Kidney (tissue), 14 donors: ENCODE measurements around the gene PPP2R1B. TPM values are rescaled to one million over a fixed set of nuclear protein-coding genes. Genes with fewer than 3 reads are reported as not detected.
A peak's percentile ranks its signal among the peaks of the same experiment; 100 is the strongest.

ENCODE experiments used
- DNase-seq, 5 donors: peaks; one replicate each; pipeline ENCODE4 v3.0.0-alpha.2; 2013 to 2020
- FAIRE-seq: peaks from 2 replicates; lab custom pipeline; 2012; peaks lifted over from hg19 to GRCh38; lab: Jason Lieb, UNC
- H3K27ac ChIP-seq, 2 donors: one replicate each; pipeline ENCODE4 v1.7.0; 2013; ENCODE audit warnings: low read depth in 2 of 2, low read length in 2 of 2, inconsistent platforms in 1 of 2
- H3K27me3 ChIP-seq: one replicate; pipeline ENCODE4 v1.7.1; 2013; ENCODE audit warnings: low read length, inconsistent platforms; ENCODE audit not compliant: control insufficient read depth, insufficient read depth
- H3K36me3 ChIP-seq, 3 donors: one replicate each; pipeline versions ENCODE4 v1.7.0 to v1.7.1; 2013; ENCODE audit warnings: low read length in 3 of 3, control low read depth in 1 of 3, inconsistent platforms in 1 of 3; ENCODE audit not compliant: insufficient read depth in 3 of 3, control insufficient read depth in 2 of 3
- H3K4me1 ChIP-seq, 3 donors: one replicate each; pipeline versions ENCODE4 v1.7.0 to v1.7.1; 2013; ENCODE audit warnings: low read length in 3 of 3, inconsistent platforms in 1 of 3, low read depth in 1 of 3; ENCODE audit not compliant: control insufficient read depth in 2 of 3, insufficient read depth in 2 of 3
- H3K4me3 ChIP-seq, 3 donors: one replicate each; pipeline versions ENCODE4 v1.7.0 to v1.8.1; 2013; ENCODE audit warnings: low read length in 3 of 3, control low read depth in 1 of 3, inconsistent platforms in 1 of 3
- H3K9ac ChIP-seq, 3 donors: one replicate each; pipeline versions ENCODE4 v1.7.0 to v1.7.1; 2013; ENCODE audit warnings: low read length in 3 of 3, control low read depth in 1 of 3, inconsistent platforms in 1 of 3
- H3K9me3 ChIP-seq, 3 donors: one replicate each; pipeline versions ENCODE4 v1.7.0 to v1.7.1; 2013; ENCODE audit warnings: low read length in 3 of 3, control low read depth in 1 of 3, inconsistent platforms in 1 of 3; ENCODE audit not compliant: control insufficient read depth in 2 of 3, insufficient read depth in 1 of 3
- CTCF ChIP-seq: IDR thresholded peaks from 3 replicates; pipeline ENCODE4 v1.5.1; 2012; ENCODE audit warnings: mild to moderate bottlenecking, moderate library complexity, borderline replicate concordance; ENCODE audit not compliant: insufficient read depth; ENCODE audit errors: extremely low read depth
- intact Hi-C: fragments of 100-400 bp; cut with DNase I; formaldehyde crosslinking; loops from one replicate; pipeline ENCODE4 v1.11.1; 2022
- polyA plus RNA-seq: library from polyadenylated mRNA; stranded (reverse); fragments of 350-450 nt; fragmentation: Illumina TruSeq; extraction: RNeasy Lipid Tissue Mini Kit (QIAGEN cat#74804); gene quantifications from one replicate; pipeline ENCODE4 v1.2.3, GENCODE V29; 2014; ENCODE audit warnings: low read depth, low replicate concordance; ENCODE audit not compliant: insufficient read depth
- total RNA-seq: library from RNA; stranded (reverse); fragmentation: NEBNext Ultra II Directional; extraction: Animal tissue kit (Norgen Biotek cat#: 25700); gene quantifications from one replicate; pipeline ENCODE4 v1.2.1, GENCODE V29; 2021
- donor health status: control.
- donor health status: control.
- donor health status: control.
- donor health status: control.
- donor health status: control.
- donor health status: DM: yes; HTN: yes; CAD: no.
- donor health status: Normal renal cell carcinoma (clear cell type).

PPP2R1B gene
- total and polyA plus RNA-seq, 2 donors from 2014 or later, result 11.7 to 35.5 TPM

DNA sequence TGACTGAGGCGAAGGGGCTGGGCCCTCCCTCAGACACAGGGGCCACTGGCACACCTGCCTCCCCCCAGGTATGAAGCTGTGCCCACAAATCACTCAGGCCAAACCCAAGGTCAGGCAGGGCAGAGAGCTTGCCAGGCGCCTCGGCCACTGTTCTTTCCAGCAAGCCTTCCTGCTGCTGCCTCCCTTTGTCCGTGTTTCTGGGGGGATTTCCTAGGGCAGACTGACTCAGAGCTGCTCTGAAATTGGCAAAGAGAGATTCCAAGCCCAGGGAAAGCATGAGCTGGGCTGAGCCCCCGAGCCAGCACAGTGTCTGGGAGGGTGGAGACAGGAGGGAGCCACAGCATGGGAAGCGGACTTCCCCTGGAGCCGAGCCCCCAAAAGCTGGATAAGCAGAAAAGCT, 33.2 kb downstream of the PPP2R1B start:
- Histone ChIP-seq H3K9ac (peak overlapping the region in 2 of 3 donors; percentile 20 to 53), H3K4me1 (peaks cover 17 to 76% (median 63%) of the 10 kb centered on the region in 3 donors), H3K27ac (peak overlapping the region; percentile 97 to 98), H3K9me3 (no peaks in the 10 kb centered on the region), H3K4me3 (no peak overlapping the region), H3K36me3 (no peaks in the 10 kb centered on the region), H3K27me3 (no peaks in the 10 kb centered on the region)
- intact Hi-C loops, result no loop called here
- TF ChIP-seq CTCF, result no peak
- DNase-seq (peak in 2 of 5 donors; percentile 24 to 78), FAIRE-seq (no peak)

DNA sequence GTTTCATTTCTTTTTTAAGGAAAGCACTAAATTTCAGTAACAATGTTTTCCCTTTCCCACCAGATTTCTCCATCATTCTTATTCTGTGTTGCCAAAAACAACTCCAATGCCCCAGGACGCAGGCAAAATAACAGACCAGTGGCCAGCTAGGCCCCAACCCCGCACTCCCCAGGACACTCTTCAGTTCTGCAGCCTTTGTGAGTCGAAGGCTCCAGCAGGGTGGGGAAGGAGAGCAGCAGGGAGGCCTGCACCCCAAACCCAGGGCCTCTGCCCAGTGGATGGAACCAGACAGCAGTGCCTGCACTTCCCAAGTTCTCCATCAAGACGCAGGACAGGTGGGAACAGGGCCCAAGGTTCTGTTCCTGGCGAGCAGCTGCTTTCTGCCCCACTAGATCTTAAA, 34.4 kb downstream of the PPP2R1B start:
- no peak for FAIRE-seq
- H3K4me1 ChIP-seq, result peaks cover 17 to 64% (median 51%) of the 10 kb centered on the region in 3 donors
- intact Hi-C loops, result no loop called here

DNA sequence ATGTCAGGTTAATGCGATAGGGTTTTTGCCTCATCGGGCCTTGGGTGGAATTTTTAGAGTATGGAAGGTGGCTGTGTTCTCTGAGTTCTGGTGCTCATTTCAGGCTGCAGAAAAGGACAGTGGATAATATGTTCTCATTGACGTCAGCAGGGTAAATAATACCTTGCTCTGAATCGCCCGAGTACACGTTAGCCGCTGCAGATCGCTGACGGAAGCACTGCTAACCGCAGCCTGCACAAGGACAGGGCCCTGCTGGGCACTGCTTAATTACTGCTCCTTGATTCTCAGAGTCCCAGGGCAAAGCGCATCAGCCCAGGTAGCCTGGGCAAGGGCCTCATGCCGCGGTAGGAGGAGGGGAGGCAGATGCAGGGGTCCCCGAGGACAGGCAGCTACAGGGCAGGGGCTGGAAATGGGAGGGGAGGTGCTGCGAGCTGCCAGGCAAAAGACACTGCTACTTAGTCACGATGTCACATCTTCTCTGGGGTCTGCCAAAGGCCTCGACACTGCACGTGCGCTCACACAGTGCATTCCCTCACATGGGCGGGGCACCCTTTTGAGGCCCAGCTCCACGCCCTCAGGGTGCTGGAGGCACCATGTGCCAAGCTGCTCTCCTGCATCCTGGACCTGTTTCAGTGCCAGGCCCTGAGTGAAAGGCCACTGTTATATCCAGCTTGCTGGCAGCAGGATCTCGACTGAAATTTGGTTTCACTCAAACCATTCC, 35.2 kb downstream of the PPP2R1B start:
- TF ChIP-seq CTCF, result no peak
- no peak for FAIRE-seq
- H3K27me3 ChIP-seq, result no peaks in the 10 kb centered on the region
- H3K9me3 ChIP-seq, result no peaks in the 10 kb centered on the region
- H3K27ac ChIP-seq, result peak overlapping the region; percentile 68 to 98
- DNase-seq, result peak; percentile 72 to 84 (median 74)
- peaks cover 0 to 12% (median 8%) of the 10 kb centered on the region in 3 donors for H3K36me3 ChIP-seq
- intact Hi-C loops, result no loop called here
- H3K9ac ChIP-seq, result peak overlapping the region in 1 of 3 donors; percentile 21
- no peak overlapping the region for H3K4me3 ChIP-seq
- H3K4me1 ChIP-seq, result peaks cover 12 to 56% (median 43%) of the 10 kb centered on the region in 3 donors

More for the DNA sequence above, 34.4 kb downstream of the PPP2R1B start:
- Histone ChIP-seq H3K9ac (peak overlapping the region in 1 of 3 donors; percentile 44), H3K36me3 (peaks cover 0 to 6% (median under 1%) of the 10 kb centered on the region in 3 donors), H3K4me3 (no peak overlapping the region), H3K9me3 (no peaks in the 10 kb centered on the region), H3K27ac (peak overlapping the region; percentile 68 to 98), H3K27me3 (no peaks in the 10 kb centered on the region)
- no peak for DNase-seq
- no peak for TF ChIP-seq CTCF
